Esophagus squamous epithelium (tissue), 5 donors: ENCODE results near the gene SBNO1. TPM values are rescaled to one million over a fixed set of nuclear protein-coding genes. Genes with fewer than 3 reads are reported as not detected.
"Not testable (repeated sequence)": the region's sequence is repeated elsewhere in the genome, so short reads cannot be mapped to it uniquely, and the experiment has no call there.

ENCODE experiments used
- DNase-seq: peaks from one replicate; lab custom pipeline; 2025; lab: John Stamatoyannopoulos, UW
- H3K27ac ChIP-seq, 4 donors: fragments of 200-600 bp; sonication (generic); one replicate each; pipeline ENCODE4 v1.5.1; 2016 to 2019; ENCODE audit warnings: mild to moderate bottlenecking in 1 of 4
- H3K27me3 ChIP-seq, 4 donors: fragments of 200-600 bp; sonication (generic); 1 replicate in 3 of 4; 2 replicates in 1 of 4; pipeline versions ENCODE4 v1.5.1 to v1.6.0; 2017 to 2021; ENCODE audit warnings: antibody characterized with exemption in 1 of 4
- H3K36me3 ChIP-seq, 3 donors: fragments of 200-600 bp; sonication (generic); one replicate each; pipeline ENCODE4 v1.5.1; 2016 to 2019
- H3K4me1 ChIP-seq, 3 donors: fragments of 200-600 bp; sonication (generic); one replicate each; pipeline ENCODE4 v1.5.1; 2017 to 2019
- H3K4me3 ChIP-seq, 4 donors: fragments of 200-600 bp; sonication (generic); 1 replicate in 3 of 4; 2 replicates in 1 of 4; pipeline ENCODE4 v1.5.1; 2016 to 2019; ENCODE audit warnings: mild to moderate bottlenecking in 2 of 4, moderate library complexity in 1 of 4
- H3K9me3 ChIP-seq, 3 donors: fragments of 200-600 bp; sonication (generic); one replicate each; pipeline ENCODE4 v1.5.1; 2016 to 2019
- CTCF ChIP-seq, 6 experiments: fragments of 450-650 bp in 4 of 6; fragments of 200-600 bp in 2 of 6; sonication (generic) in 2 of 6; IDR thresholded peaks; one replicate each; pipeline ENCODE4 v1.5.1; 2016 to 2019; ENCODE audit warnings: antibody characterized with exemption in 6 of 6, mild to moderate bottlenecking in 4 of 6, moderate library complexity in 4 of 6
- POLR2A ChIP-seq, 4 donors: fragments of 450-650 bp; IDR thresholded peaks; one replicate each; pipeline ENCODE4 v1.6.1; 2017; ENCODE audit warnings: antibody characterized with exemption in 4 of 4, mild to moderate bottlenecking in 4 of 4, moderate library complexity in 3 of 4
- WGBS, 2 donors: methylation state at CpG; one replicate each; pipeline ENCODE4 v1.1.5; 2018; 5-methylcytosine and 5-hydroxymethylcytosine counted together
- intact Hi-C: fragments of 100-400 bp; cut with DNase I; formaldehyde crosslinking; loops from one replicate; pipeline ENCODE4 v1.15.0; 2022
- total RNA-seq, 4 donors: library from RNA; depleted of rRNA; stranded (reverse); fragments of >200 nt; gene quantifications; one replicate each; pipeline ENCODE4 v1.1.0, GENCODE V29; 2016
- donor health status: DM: yes; HTN: yes; CAD: no.

SBNO1 gene
- total RNA-seq, 4 donors from 2014 or later: 16.8 to 26.1 (median 23.0) TPM

GRCh38 chr12:123258593-123258992, 106.1 kb downstream of the SBNO1 start:
- peak overlapping the region in 3 of 4 donors; percentile 44 to 79 (median 65) for H3K27ac ChIP-seq
- H3K4me1 ChIP-seq: peaks cover 7 to 50% (median 21%) of the 10 kb centered on the region in 3 donors
- H3K36me3 ChIP-seq: peaks cover 34 to 99% (median 37%) of the 10 kb centered on the region in 3 donors
- intact Hi-C loops: no loop called here
- H3K9me3 ChIP-seq: no peaks in the 10 kb centered on the region
- no peak overlapping the region for H3K4me3 ChIP-seq
- no peak for DNase-seq
- H3K27me3 ChIP-seq: no peaks in the 10 kb centered on the region
- TF ChIP-seq POLR2A (IDR thresholded peaks at IDR 0.05): no peak
- TF ChIP-seq CTCF (IDR thresholded peaks at IDR 0.05): no peak
- WGBS, 2 donors: 56 to 58% methylated on average over 3 to 4 of the region's 4 CpGs

- no peak overlapping the region for H3K4me3 ChIP-seq
- H3K27me3 ChIP-seq: no peaks in the 10 kb centered on the region
- H3K4me1 ChIP-seq: peaks cover 25 to 75% (median 43%) of the 10 kb centered on the region in 3 donors
- peak overlapping the region; percentile 60 to 72 (median 66) for H3K27ac ChIP-seq
- no peaks in the 10 kb centered on the region for H3K9me3 ChIP-seq
- DNase-seq: no peak
- intact Hi-C loops: no loop called here
- TF ChIP-seq CTCF (IDR thresholded peaks at IDR 0.05): no peak
- no peak for TF ChIP-seq POLR2A (IDR thresholded peaks at IDR 0.05)
- peaks cover 26 to 66% (median 29%) of the 10 kb centered on the region in 3 donors for H3K36me3 ChIP-seq
- WGBS, 2 donors: 42 to 55% methylated on average over 5 of the region's 5 CpGs
Observed at GRCh38 chr12:123254853-123255446, 109.7 kb downstream of the SBNO1 start.

- Histone ChIP-seq H3K27me3 (no peaks in the 10 kb centered on the region), H3K4me1 (peaks cover 25 to 72% (median 38%) of the 10 kb centered on the region in 3 donors), H3K36me3 (peaks cover 19 to 64% (median 24%) of the 10 kb centered on the region in 3 donors), H3K4me3 (no peak overlapping the region), H3K27ac (peak overlapping the region; percentile 60 to 72 (median 66)), H3K9me3 (no peaks in the 10 kb centered on the region)
- WGBS, 2 donors: 27 to 48% methylated on average over 6 to 9 of the region's 24 CpGs
- intact Hi-C loops: no loop called here
- no peak for DNase-seq
- no peak for TF ChIP-seq POLR2A (IDR thresholded peaks at IDR 0.05)
- no peak for TF ChIP-seq CTCF (IDR thresholded peaks at IDR 0.05)
Observed at GRCh38 chr12:123253641-123254459, 110.8 kb downstream of the SBNO1 start.

GRCh38 chr12:123252365-123252764, 112.3 kb downstream of the SBNO1 start:
- intact Hi-C loops, H3K9me3 ChIP-seq, H3K27me3 ChIP-seq, H3K4me3 ChIP-seq, DNase-seq: not testable (repeated sequence)
- peaks cover 13 to 59% (median 18%) of the 10 kb centered on the region in 3 donors for H3K36me3 ChIP-seq
- 48 to 67% methylated on average over 4 to 8 of the region's 9 CpGs for WGBS, 2 donors
- H3K4me1 ChIP-seq: peaks cover 25 to 62% (median 33%) of the 10 kb centered on the region in 3 donors
- H3K27ac ChIP-seq: peak overlapping the region in 3 of 4 donors; percentile 78 to 89 (median 87)

- H3K4me3 ChIP-seq: no peak overlapping the region
- TF ChIP-seq CTCF (IDR thresholded peaks at IDR 0.05) (no peak), POLR2A (IDR thresholded peaks at IDR 0.05) (no peak)
- no peaks in the 10 kb centered on the region for H3K9me3 ChIP-seq
- intact Hi-C loops: no loop called here
- peaks cover 13 to 50% (median 14%) of the 10 kb centered on the region in 3 donors for H3K36me3 ChIP-seq
- WGBS, 2 donors: 54 to 68% methylated on average over 7 to 8 of the region's 8 CpGs
- peak overlapping the region; percentile 78 to 89 (median 85) for H3K27ac ChIP-seq
- H3K4me1 ChIP-seq: peaks cover 25 to 62% (median 33%) of the 10 kb centered on the region in 3 donors
- no peaks in the 10 kb centered on the region for H3K27me3 ChIP-seq
- no peak for DNase-seq
Observed at GRCh38 chr12:123251403-123252076, 113.1 kb downstream of the SBNO1 start.
